Thyroid gland (tissue), 4 donors: ENCODE measurements around the gene TICRR.

Experiments used
- CTCF ChIP-seq, 6 experiments: fragments of 200-600 bp in 3 of 6; fragments of 450-650 bp in 3 of 6; sonication (generic) in 3 of 6; IDR thresholded peaks; one replicate each; pipeline ENCODE4 v1.5.1; 2016 to 2019; ENCODE audit warnings: antibody characterized with exemption in 6 of 6, mild to moderate bottlenecking in 2 of 6, inconsistent platforms in 1 of 6, moderate library complexity in 1 of 6
- POLR2A ChIP-seq, 2 donors: fragments of 450-650 bp; IDR thresholded peaks; one replicate each; pipeline ENCODE4 v1.6.1; 2017; ENCODE audit warnings: antibody characterized with exemption in 2 of 2, mild to moderate bottlenecking in 2 of 2, moderate library complexity in 1 of 2

- TF ChIP-seq POLR2A (IDR thresholded peaks at IDR 0.05) = no peak
- no peak for TF ChIP-seq CTCF (IDR thresholded peaks at IDR 0.05)
Measured at GRCh38 chr15:89669941-89670340, 94.7 kb downstream of the TICRR start.
